Activated CD8-positive, alpha-beta memory T cell treated with anti-CD3 and anti-CD28 coated beads for 1 hour (primary cell): ENCODE measurements around the gene KRTAP20-2.

ENCODE experiments used
- DNase-seq, 2 donors: peaks; one replicate each; pipeline ENCODE4 v3.0.0-alpha.2; 2020; ENCODE audit warnings: low read depth in 1 of 2; ENCODE audit errors: extremely low read depth in 1 of 2

KRTAP20-2 gene

GRCh38 chr21:30634906-30635305 lies at the start of gene KRTAP20-2:
KRTAP20-2 (plus strand) TSS chr21:30635206; CDS start chr21:30635264, 58 bp downstream.
- DNase-seq: no peak

- no peak for DNase-seq
Observed at GRCh38 chr21:30590297-30590696, 44.7 kb upstream of the KRTAP20-2 start, which contains the start of gene KRTAP22-2. KRTAP22-2 (minus strand) TSS chr21:30590397.

GRCh38 chr21:30592140-30592539 lies 42.9 kb upstream of the KRTAP20-2 start, which contains the start of gene KRTAP6-3:
KRTAP6-3 (plus strand) TSS chr21:30592440; CDS start chr21:30592446, 6 bp downstream.
- no peak for DNase-seq

GRCh38 chr21:30598802-30599201 lies 36.2 kb upstream of the KRTAP20-2 start, which contains the start of gene KRTAP6-2:
KRTAP6-2 (minus strand) TSS chr21:30598902; CDS start chr21:30598874, 28 bp downstream.
- no peak for DNase-seq

GRCh38 chr21:30600787-30601186 lies 34.2 kb upstream of the KRTAP20-2 start, which contains the start of gene KRTAP22-1:
KRTAP22-1 (plus strand) TSS chr21:30601087.
- DNase-seq: no peak

- no peak for DNase-seq
Observed at GRCh38 chr21:30605968-30606367, 29.0 kb upstream of the KRTAP20-2 start.

- no peak for DNase-seq
Observed at GRCh38 chr21:30612132-30612531, 22.9 kb upstream of the KRTAP20-2 start.

- no peak for DNase-seq
Observed at GRCh38 chr21:30613836-30614235, 21.2 kb upstream of the KRTAP20-2 start, which contains the start of gene KRTAP6-1. KRTAP6-1 (minus strand) TSS chr21:30613930; CDS start chr21:30613904, 26 bp downstream.

- no peak for DNase-seq
Observed at GRCh38 chr21:30615199-30615598, 19.8 kb upstream of the KRTAP20-2 start.

GRCh38 chr21:30616125-30616524 lies 18.9 kb upstream of the KRTAP20-2 start, which contains the start of gene KRTAP20-1:
KRTAP20-1 (plus strand) TSS chr21:30616425; CDS start chr21:30616455, 30 bp downstream.
- DNase-seq: no peak

GRCh38 chr21:30620080-30620479 lies 14.9 kb upstream of the KRTAP20-2 start:
- no peak for DNase-seq

GRCh38 chr21:30620522-30620921 lies 14.5 kb upstream of the KRTAP20-2 start, which contains the start of gene KRTAP20-4:
KRTAP20-4 (plus strand) TSS chr21:30620627.
- no peak for DNase-seq

GRCh38 chr21:30623362-30623761 lies 11.6 kb upstream of the KRTAP20-2 start:
- DNase-seq: no peak

- DNase-seq: no peak
Observed at GRCh38 chr21:30625449-30626165, 9.4 kb upstream of the KRTAP20-2 start.

- no peak for DNase-seq
Observed at GRCh38 chr21:30628109-30628508, 6.9 kb upstream of the KRTAP20-2 start.

GRCh38 chr21:30629200-30629599 lies 5.8 kb upstream of the KRTAP20-2 start:
- no peak for DNase-seq

- no peak for DNase-seq
Observed at GRCh38 chr21:30638686-30639085, 3.7 kb downstream of the KRTAP20-2 start.

- DNase-seq: no peak
Observed at GRCh38 chr21:30642564-30642963, 7.6 kb downstream of the KRTAP20-2 start, which contains the start of gene KRTAP20-3. KRTAP20-3 (plus strand) TSS chr21:30642864.

GRCh38 chr21:30646904-30647414 lies 12.0 kb downstream of the KRTAP20-2 start:
- DNase-seq: no peak

- no peak for DNase-seq
Observed at GRCh38 chr21:30652891-30653290, 17.9 kb downstream of the KRTAP20-2 start.

- no peak for DNase-seq
Observed at GRCh38 chr21:30668776-30669175, 33.8 kb downstream of the KRTAP20-2 start.
